GM06990 (cell line): ENCODE measurements around the gene AIF1.

Source experiments
- DNase-seq: peaks from one replicate; pipeline ENCODE4 v3.0.0-alpha.2; 2011; ENCODE audit not compliant: insufficient read length; ENCODE audit errors: extremely low read depth
- H3K27me3 ChIP-seq: replicated peaks from 2 replicates; pipeline ENCODE4 v1.6.0; 2011; ENCODE audit warnings: low read length; ENCODE audit not compliant: control insufficient read depth, insufficient read depth
- H3K36me3 ChIP-seq: 2 replicates; pipeline ENCODE4 v1.5.1; 2011; ENCODE audit warnings: low read length; ENCODE audit not compliant: control insufficient read depth, insufficient read depth
- H3K4me3 ChIP-seq: replicated peaks from 2 replicates; pipeline ENCODE4 v1.5.1; 2011; ENCODE audit warnings: low read depth, mild to moderate bottlenecking, control low read depth, low read length
- CTCF ChIP-seq: IDR thresholded peaks from 2 replicates; pipeline ENCODE4 v1.5.1; 2011; ENCODE audit warnings: low read length, control low read depth, mild to moderate bottlenecking, inconsistent platforms; ENCODE audit not compliant: insufficient read depth, poor library complexity, severe bottlenecking

AIF1 gene

DNA sequence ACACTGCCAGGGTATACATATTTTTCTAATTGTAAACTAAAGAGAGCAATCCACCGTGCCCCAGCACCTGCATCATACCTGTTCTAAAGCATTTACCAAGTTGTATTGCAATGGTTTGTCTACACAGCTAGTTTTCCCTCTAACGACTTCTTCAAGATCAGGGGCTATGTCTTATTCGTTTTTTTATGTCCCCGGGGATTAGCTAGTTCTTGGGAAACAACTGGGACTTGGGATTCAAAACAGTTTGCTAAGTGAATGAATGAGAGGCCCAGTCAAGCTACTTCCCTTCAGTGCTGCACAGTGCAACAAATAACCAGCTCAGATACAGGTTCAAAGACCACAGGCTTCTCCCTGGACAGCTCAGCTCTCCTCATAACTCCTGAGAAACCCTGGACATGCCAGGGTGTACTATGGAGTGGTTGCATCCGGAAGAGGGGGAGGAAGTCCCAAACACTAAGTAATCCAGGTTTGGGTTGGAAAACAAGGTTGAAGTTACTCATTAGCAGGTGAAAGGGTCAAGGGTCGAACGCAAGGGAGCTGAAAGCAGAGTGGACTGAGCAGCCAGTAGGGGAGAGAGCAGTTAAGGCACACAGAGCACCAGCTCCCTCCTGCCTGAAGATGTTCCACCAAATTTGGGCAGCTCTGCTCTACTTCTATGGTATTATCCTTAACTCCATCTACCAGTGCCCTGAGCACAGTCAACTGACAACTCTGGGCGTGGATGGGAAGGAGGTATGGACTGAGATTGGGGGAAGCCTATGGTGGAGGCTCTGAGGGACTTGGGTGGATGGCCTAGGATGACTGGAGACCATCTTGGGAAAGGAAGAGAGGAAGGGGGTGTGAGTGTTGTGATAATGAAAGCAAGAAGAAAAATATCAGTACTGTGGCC lies 40.6 kb downstream of the AIF1 start, which contains the start of gene APOM:
APOM (plus strand) TSS at position 546 of the 889 bp plus-strand sequence; CDS start at position 619, 73 bp downstream.
- Histone ChIP-seq H3K4me3 (no peak within 1 kb of the TSS), H3K27me3 (no peaks in the 10 kb centered on the region), H3K36me3 (peaks cover 7% of the 10 kb centered on the region)
- no peak for TF ChIP-seq CTCF
- DNase-seq: no peak

DNA sequence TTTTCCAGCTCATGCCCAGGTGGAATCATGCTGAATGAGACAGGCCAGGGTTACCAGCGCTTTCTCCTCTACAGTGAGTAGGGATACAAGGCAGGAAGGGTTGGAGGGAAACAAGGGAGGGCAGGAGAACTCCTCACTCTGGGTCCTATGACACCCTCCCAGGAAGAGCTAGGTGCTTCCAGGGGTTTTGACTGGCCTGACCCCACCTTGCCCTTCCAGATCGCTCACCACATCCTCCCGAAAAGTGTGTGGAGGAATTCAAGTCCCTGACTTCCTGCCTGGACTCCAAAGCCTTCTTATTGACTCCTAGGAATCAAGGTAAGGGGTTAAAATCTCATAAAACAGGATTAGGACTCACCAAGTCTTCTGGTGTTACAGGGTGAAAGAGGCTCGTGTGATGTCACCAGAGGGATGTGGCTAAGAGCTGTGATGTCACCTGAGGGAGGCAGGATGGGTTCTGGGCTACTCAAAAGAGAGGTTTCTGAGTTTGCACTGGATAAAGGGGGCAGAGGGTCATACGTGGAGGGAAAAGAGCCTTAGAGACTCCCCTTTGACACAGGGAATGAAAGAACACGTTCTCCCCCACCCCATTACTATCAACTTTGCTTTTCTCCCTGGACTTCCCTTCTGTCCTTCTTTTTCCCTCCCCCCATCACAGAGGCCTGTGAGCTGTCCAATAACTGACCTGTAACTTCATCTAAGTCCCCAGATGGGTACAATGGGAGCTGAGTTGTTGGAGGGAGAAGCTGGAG lies 42.5 kb downstream of the AIF1 start:
- Histone ChIP-seq H3K27me3 (no peaks in the 10 kb centered on the region), H3K4me3 (no peak overlapping the region), H3K36me3 (peaks cover 11% of the 10 kb centered on the region)
- DNase-seq: no peak
- no peak for TF ChIP-seq CTCF

GRCh38 chr6:31658158-31658688 lies 43.2 kb downstream of the AIF1 start:
- Histone ChIP-seq H3K4me3 (peak overlapping the region; percentile 11), H3K36me3 (peaks cover 11% of the 10 kb centered on the region), H3K27me3 (no peaks in the 10 kb centered on the region)
- no peak for DNase-seq
- TF ChIP-seq CTCF: no peak

- Histone ChIP-seq H3K36me3 (peaks cover 11% of the 10 kb centered on the region), H3K4me3 (peak overlapping the region; percentile 92), H3K27me3 (no peaks in the 10 kb centered on the region)
- DNase-seq: no peak
- no peak for TF ChIP-seq CTCF
Measured at GRCh38 chr6:31658983-31659648, 44.1 kb downstream of the AIF1 start.

DNA sequence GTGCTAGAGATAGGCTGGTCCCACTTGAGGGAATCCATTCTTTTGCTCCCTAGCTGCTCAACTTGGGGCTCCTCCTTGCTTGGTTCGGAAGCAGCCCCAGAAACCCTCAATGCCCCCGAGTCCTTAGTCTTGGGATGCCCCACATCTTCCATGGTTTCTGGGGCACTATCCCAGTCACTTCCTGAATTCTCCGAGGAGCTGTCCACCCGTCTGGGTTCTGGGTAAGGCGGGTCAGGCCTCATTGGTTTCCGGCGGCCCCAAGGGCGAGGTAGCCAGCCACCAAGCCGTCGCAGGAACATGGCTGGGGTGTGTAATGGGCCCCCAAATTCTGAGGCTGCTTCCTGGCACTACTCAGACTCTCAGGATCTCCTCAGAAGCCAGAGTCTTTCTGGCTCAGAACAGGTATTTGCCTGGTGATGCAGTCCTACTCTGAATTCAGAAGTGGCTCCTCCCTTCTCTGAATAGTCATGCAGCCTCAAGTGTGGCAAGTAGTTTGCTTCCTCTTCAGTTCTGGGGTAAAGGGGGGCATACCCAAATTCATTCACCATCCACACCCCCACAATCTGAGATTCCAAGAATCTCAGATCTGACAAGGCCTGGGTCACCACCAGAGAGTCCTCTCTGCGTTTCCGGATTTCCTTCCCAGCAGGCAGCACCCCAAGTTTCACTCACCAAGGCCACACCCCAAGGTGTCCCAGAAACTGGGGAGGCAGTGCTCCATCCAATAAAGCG lies 44.8 kb downstream of the AIF1 start:
- Histone ChIP-seq H3K36me3 (peaks cover 11% of the 10 kb centered on the region), H3K4me3 (peak overlapping the region; percentile 92), H3K27me3 (no peaks in the 10 kb centered on the region)
- no peak for TF ChIP-seq CTCF
- DNase-seq: no peak
